ENCODE data around the gene ORC5. TPM values are rescaled to one million over a fixed set of nuclear protein-coding genes. Genes with fewer than 3 reads are reported as not detected.

Gene ORC5
- total and polyA plus RNA-seq, 10 of the 15 experiments (the other 5 are each of a cell fraction or from before 2014, with no cell fraction given), result 14.8 to 58.6 (median 30.3) TPM

DNA sequence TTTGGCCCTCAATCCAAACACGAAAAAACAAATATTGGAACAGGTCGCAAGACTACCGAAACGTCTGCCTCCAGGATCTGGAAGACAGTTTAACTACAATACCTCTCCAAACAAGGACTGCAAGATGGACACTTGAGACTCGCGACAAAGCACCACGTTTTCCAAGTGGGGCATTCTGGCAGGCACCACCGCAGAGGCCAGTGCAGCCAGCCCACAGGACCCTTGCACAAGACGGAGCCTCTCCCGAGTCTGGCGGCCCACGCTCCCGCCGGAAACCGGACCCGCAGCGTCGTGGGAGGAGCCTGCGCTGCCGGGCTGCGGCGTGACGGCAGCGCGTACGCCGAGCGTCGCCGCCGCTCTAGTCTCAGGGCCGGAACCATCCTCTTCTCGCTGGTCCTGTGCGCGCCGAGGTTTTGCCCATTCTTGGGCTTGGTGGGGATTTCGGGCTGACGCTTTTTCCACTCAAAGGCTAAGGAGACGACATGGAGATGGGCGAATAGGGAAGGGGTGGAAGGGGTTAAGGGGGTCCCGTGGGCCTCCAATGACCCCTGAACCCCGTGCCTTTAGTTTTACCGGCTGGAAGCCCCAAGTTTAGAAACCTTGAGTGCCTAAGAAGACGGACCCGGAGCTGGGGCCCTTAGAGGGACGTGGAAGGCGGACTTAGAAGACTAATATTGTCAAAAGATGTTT is at the start of gene ORC5 (continued):
- peak; percentile 65; the same call in 1 of the 2 replicates for TF ChIP-seq NBN (IDR thresholded peaks at IDR 0.05)
- TF ChIP-seq, protein P1, sequence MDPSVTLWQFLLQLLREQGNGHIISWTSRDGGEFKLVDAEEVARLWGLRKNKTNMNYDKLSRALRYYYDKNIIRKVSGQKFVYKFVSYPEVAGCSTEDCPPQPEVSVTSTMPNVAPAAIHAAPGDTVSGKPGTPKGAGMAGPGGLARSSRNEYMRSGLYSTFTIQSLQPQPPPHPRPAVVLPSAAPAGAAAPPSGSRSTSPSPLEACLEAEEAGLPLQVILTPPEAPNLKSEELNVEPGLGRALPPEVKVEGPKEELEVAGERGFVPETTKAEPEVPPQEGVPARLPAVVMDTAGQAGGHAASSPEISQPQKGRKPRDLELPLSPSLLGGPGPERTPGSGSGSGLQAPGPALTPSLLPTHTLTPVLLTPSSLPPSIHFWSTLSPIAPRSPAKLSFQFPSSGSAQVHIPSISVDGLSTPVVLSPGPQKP (IDR thresholded peaks at IDR 0.05; ENCODE audit: low read depth, low read length), result 0 out of 2 replicates have a peak, but pooled peaks have one; percentile 34
- no peak for TF ChIP-seq PAX8 (IDR thresholded peaks at IDR 0.05)
- no peak for TF ChIP-seq ZNF217 (IDR thresholded peaks at IDR 0.05)
- TF ChIP-seq, protein P2, sequence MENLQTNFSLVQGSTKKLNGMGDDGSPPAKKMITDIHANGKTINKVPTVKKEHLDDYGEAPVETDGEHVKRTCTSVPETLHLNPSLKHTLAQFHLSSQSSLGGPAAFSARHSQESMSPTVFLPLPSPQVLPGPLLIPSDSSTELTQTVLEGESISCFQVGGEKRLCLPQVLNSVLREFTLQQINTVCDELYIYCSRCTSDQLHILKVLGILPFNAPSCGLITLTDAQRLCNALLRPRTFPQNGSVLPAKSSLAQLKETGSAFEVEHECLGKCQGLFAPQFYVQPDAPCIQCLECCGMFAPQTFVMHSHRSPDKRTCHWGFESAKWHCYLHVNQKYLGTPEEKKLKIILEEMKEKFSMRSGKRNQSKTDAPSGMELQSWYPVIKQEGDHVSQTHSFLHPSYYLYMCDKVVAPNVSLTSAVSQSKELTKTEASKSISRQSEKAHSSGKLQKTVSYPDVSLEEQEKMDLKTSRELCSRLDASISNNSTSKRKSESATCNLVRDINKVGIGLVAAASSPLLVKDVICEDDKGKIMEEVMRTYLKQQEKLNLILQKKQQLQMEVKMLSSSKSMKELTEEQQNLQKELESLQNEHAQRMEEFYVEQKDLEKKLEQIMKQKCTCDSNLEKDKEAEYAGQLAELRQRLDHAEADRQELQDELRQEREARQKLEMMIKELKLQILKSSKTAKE (IDR thresholded peaks at IDR 0.05; ENCODE audit: low read depth, poor library complexity, severe bottlenecking), result peak; percentile 26
- 0 out of 4 replicates have a peak, but pooled peaks of 1 of the 2 experiments have one; percentile 51 for TF ChIP-seq IKZF2 (IDR thresholded peaks at IDR 0.05)
- peak; percentile 91 for TF ChIP-seq CREB1 (IDR thresholded peaks at IDR 0.05; ENCODE audit: low read depth)
- TF ChIP-seq IRF4 (IDR thresholded peaks at IDR 0.05; ENCODE audit: low read depth, low read length), result 0 out of 2 replicates have a peak, but pooled peaks have one; percentile 10
- 0 out of 2 replicates have a peak, but pooled peaks have one; percentile 5 for TF ChIP-seq BMI1 (IDR thresholded peaks at IDR 0.05; ENCODE audit: borderline replicate concordance)
- 0 out of 2 replicates have a peak, but pooled peaks have one; percentile 54 for TF ChIP-seq LARP7 (IDR thresholded peaks at IDR 0.05)
- no peak for TF ChIP-seq STAT1 (conservative IDR thresholded peaks at IDR 0.05)
- TF ChIP-seq IKZF1 (conservative IDR thresholded peaks at IDR 0.05), result peak; percentile 67
- TF ChIP-seq NR2F1 (conservative IDR thresholded peaks at IDR 0.05), result 0 out of 2 replicates have a peak, but pooled peaks have one; percentile 10
- TF ChIP-seq STAT3 (IDR thresholded peaks at IDR 0.05; ENCODE audit: low read depth, low read length), result no peak
- TF ChIP-seq CTCF (IDR thresholded peaks at IDR 0.05 in 2 of 3, conservative IDR thresholded peaks at IDR 0.05 in 1 of 3; ENCODE audit: control insufficient read depth in 2 of 3, extremely low read depth in 1 of 3, insufficient read depth in 1 of 3, low read depth in 3 of 3, low read length in 3 of 3), result no peak
- TF ChIP-seq RELB (IDR thresholded peaks at IDR 0.05; ENCODE audit: low read depth), result peak; percentile 30; the same call in 1 of the 2 replicates
- peak; percentile 33 for TF ChIP-seq SP1 (IDR thresholded peaks at IDR 0.05; ENCODE audit: low read depth, low read length)
- TF ChIP-seq, protein P3, sequence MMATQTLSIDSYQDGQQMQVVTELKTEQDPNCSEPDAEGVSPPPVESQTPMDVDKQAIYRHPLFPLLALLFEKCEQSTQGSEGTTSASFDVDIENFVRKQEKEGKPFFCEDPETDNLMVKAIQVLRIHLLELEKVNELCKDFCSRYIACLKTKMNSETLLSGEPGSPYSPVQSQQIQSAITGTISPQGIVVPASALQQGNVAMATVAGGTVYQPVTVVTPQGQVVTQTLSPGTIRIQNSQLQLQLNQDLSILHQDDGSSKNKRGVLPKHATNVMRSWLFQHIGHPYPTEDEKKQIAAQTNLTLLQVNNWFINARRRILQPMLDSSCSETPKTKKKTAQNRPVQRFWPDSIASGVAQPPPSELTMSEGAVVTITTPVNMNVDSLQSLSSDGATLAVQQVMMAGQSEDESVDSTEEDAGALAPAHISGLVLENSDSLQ (IDR thresholded peaks at IDR 0.05), result peak; percentile 71
- TF ChIP-seq POU2F2 (IDR thresholded peaks at IDR 0.05; ENCODE audit: borderline replicate concordance, low read depth, low read length), result peak; percentile 79; the same call in 1 of the 3 replicates
- TF ChIP-seq SMAD5 (IDR thresholded peaks at IDR 0.05; ENCODE audit: low read depth), result peak; percentile 82; the same call in 1 of the 2 replicates
- peak; percentile 66; the same call in 1 of the 2 replicates for TF ChIP-seq BACH1 (IDR thresholded peaks at IDR 0.05; ENCODE audit: borderline replicate concordance)
